GM21515 (cell line): Measurements from ENCODE around the gene PKD1L1.

Experiments
- ATAC-seq: cut with Tn5 transposase; IDR thresholded peaks from one replicate; pipeline ENCODE4 v1.9.1; 2021; ENCODE audit not compliant: unreplicated experiment

Gene PKD1L1

GRCh38 chr7:47881256-47881655, 67.0 kb downstream of the PKD1L1 start:
- ATAC-seq, result no peak

GRCh38 chr7:47878662-47879061, 69.6 kb downstream of the PKD1L1 start:
- ATAC-seq, result no peak

- no peak for ATAC-seq
These were observed 70.9 kb downstream of the PKD1L1 start for GRCh38 chr7:47877336-47877735.

GRCh38 chr7:47875998-47876744, 72.1 kb downstream of the PKD1L1 start:
- no peak for ATAC-seq

- ATAC-seq, result no peak
These were observed 72.9 kb downstream of the PKD1L1 start for GRCh38 chr7:47875406-47875805.

- no peak for ATAC-seq
These were observed 74.5 kb downstream of the PKD1L1 start for GRCh38 chr7:47873762-47874161.

GRCh38 chr7:47867286-47867685, 81.0 kb downstream of the PKD1L1 start:
- ATAC-seq, result no peak

- no peak for ATAC-seq
These were observed 82.1 kb downstream of the PKD1L1 start for GRCh38 chr7:47866120-47866519.

GRCh38 chr7:47852330-47853245, 95.7 kb downstream of the PKD1L1 start:
- no peak for ATAC-seq

GRCh38 chr7:47847207-47847606, 101.1 kb downstream of the PKD1L1 start:
- ATAC-seq, result no peak

GRCh38 chr7:47846138-47846836, 102.0 kb downstream of the PKD1L1 start:
- no peak for ATAC-seq

GRCh38 chr7:47844311-47844710, 104.0 kb downstream of the PKD1L1 start:
- ATAC-seq, result no peak

- no peak for ATAC-seq
These were observed 105.0 kb downstream of the PKD1L1 start for GRCh38 chr7:47843291-47843690.

- ATAC-seq, result no peak
These were observed 108.9 kb downstream of the PKD1L1 start for GRCh38 chr7:47839381-47839780.

- no peak for ATAC-seq
These were observed 110.4 kb downstream of the PKD1L1 start for GRCh38 chr7:47837826-47838225.

- no peak for ATAC-seq
These were observed 111.6 kb downstream of the PKD1L1 start for GRCh38 chr7:47836503-47837202.

- no peak for ATAC-seq
These were observed 112.2 kb downstream of the PKD1L1 start for GRCh38 chr7:47836080-47836479.

GRCh38 chr7:47833211-47833610, 115.1 kb downstream of the PKD1L1 start:
- no peak for ATAC-seq

- ATAC-seq, result no peak
These were observed 116.1 kb downstream of the PKD1L1 start for GRCh38 chr7:47832105-47832715.

GRCh38 chr7:47830015-47830414, 118.3 kb downstream of the PKD1L1 start:
- ATAC-seq, result no peak
